Endothelial cell of umbilical vein (primary cell): ENCODE measurements around the gene ADORA2A. TPM values are rescaled to one million over a fixed set of nuclear protein-coding genes. Genes with fewer than 3 reads are reported as not detected.
A peak's percentile ranks its signal among the peaks of the same experiment; 100 is the strongest.

Experiments
- BruUV-seq: library from RNA; stranded (reverse); fragments of 400-500 nt; replicated peaks from 2 replicates; lab custom pipeline; 2021; lab: Mats Ljungman, UMichigan
- CTCF ChIA-PET: fragments of 300-600, 350-600 bp; sonication (Branson Sonifier 250); formaldehyde crosslinking; loops from one replicate; lab custom pipeline; 2021; ENCODE audit warnings: antibody characterized with exemption, inconsistent platforms; lab: Charles Lee
- POLR2A ChIA-PET: fragments of 300-600, 350-600 bp; sonication (Branson Sonifier 250); formaldehyde crosslinking; loops from one replicate; lab custom pipeline; 2021; ENCODE audit warnings: antibody characterized with exemption, inconsistent platforms; lab: Charles Lee
- DNase-seq: peaks from one replicate; pipeline ENCODE4 v3.0.0-alpha.2; 2011; ENCODE audit warnings: low read depth, low spot score
- FAIRE-seq: peaks from 2 replicates; lab custom pipeline; 2011; peaks lifted over from hg19 to GRCh38; lab: Jason Lieb, UNC
- H2AFZ ChIP-seq: 2 replicates; pipeline ENCODE4 v1.6.0; 2012; ENCODE audit warnings: low read depth, low read length, control low read depth, inconsistent platforms
- H3K27ac ChIP-seq: 2 replicates; pipeline ENCODE4 v1.5.1; 2011; ENCODE audit warnings: low read depth, mild to moderate bottlenecking, control low read depth, low read length, moderate library complexity; ENCODE audit not compliant: insufficient read depth
- H3K27me3 ChIP-seq, 2 experiments: 2 replicates each; pipeline versions ENCODE4 v1.6.0 to v1.6.1; 2011; ENCODE audit warnings: low read length in 2 of 2, mixed read lengths in 1 of 2; ENCODE audit not compliant: control insufficient read depth in 2 of 2, insufficient read depth in 2 of 2
- H3K36me3 ChIP-seq, 2 experiments: 2 replicates in 1 of 2; 3 replicates in 1 of 2; pipeline ENCODE4 v1.5.1; 2011; ENCODE audit warnings: low read length in 2 of 2, mild to moderate bottlenecking in 1 of 2, moderate library complexity in 1 of 2; ENCODE audit not compliant: control insufficient read depth in 2 of 2, insufficient read depth in 2 of 2; ENCODE audit errors: extremely low read depth in 1 of 2
- H3K4me1 ChIP-seq: 3 replicates; pipeline ENCODE4 v1.5.1; 2011; ENCODE audit warnings: mild to moderate bottlenecking, low read length; ENCODE audit not compliant: control insufficient read depth, insufficient read depth; ENCODE audit errors: extremely low read depth
- H3K4me2 ChIP-seq: 2 replicates; pipeline ENCODE4 v1.6.1; 2011; ENCODE audit warnings: low read length, control low read depth, mixed read lengths; ENCODE audit not compliant: insufficient read depth
- H3K4me3 ChIP-seq, 3 experiments: fragments of 200-600 bp in 1 of 3; sonication (generic), shearing (Covaris generic) in 1 of 3; replicated peaks in 1 of 3; 2 replicates each; pipeline ENCODE4 v1.5.1; 2011 to 2016; ENCODE audit warnings: control low read depth in 3 of 3, low read length in 3 of 3, mild to moderate bottlenecking in 2 of 3, inconsistent platforms in 1 of 3, low read depth in 1 of 3, moderate library complexity in 1 of 3; ENCODE audit not compliant: insufficient read depth in 1 of 3
- H3K79me2 ChIP-seq: 2 replicates; pipeline ENCODE4 v1.6.0; 2012; ENCODE audit warnings: low read length, inconsistent platforms; ENCODE audit not compliant: control insufficient read depth, insufficient read depth
- H3K9ac ChIP-seq: replicated peaks from 2 replicates; pipeline ENCODE3; 2011; ENCODE audit warnings: low read length, control low read depth; ENCODE audit not compliant: insufficient read depth; ENCODE audit errors: extremely low read depth
- H3K9me1 ChIP-seq: replicated peaks from 3 replicates; pipeline ENCODE4 v1.6.0; 2011; ENCODE audit warnings: mild to moderate bottlenecking, low read length; ENCODE audit not compliant: control insufficient read depth, insufficient read depth; ENCODE audit errors: extremely low read depth
- H3K9me3 ChIP-seq: replicated peaks from 2 replicates; pipeline ENCODE4 v1.5.1; 2012; ENCODE audit warnings: low read length, inconsistent platforms; ENCODE audit not compliant: control insufficient read depth, insufficient read depth
- H4K20me1 ChIP-seq: replicated peaks from 2 replicates; pipeline ENCODE3; 2011; ENCODE audit warnings: mild to moderate bottlenecking, low read length; ENCODE audit not compliant: control insufficient read depth, insufficient read depth; ENCODE audit errors: extremely low read depth
- EZH2 ChIP-seq: IDR thresholded peaks from 2 replicates; pipeline ENCODE4 v1.6.1; 2012; ENCODE audit warnings: borderline replicate concordance, low read depth, mild to moderate bottlenecking, moderate library complexity, low read length, inconsistent platforms; ENCODE audit not compliant: severe bottlenecking
- FOS ChIP-seq: IDR thresholded peaks from 2 replicates; pipeline ENCODE4 v1.6.1; 2011; ENCODE audit warnings: mild to moderate bottlenecking, low read length, moderate library complexity, borderline replicate concordance; ENCODE audit not compliant: insufficient read depth
- GATA2 ChIP-seq: IDR thresholded peaks from 2 replicates; pipeline ENCODE4 v1.7.0; 2011; ENCODE audit warnings: low read depth, mild to moderate bottlenecking, moderate library complexity, mixed read lengths, low read length; ENCODE audit not compliant: insufficient read length, insufficient read depth
- JUN ChIP-seq: IDR thresholded peaks from 2 replicates; pipeline ENCODE4 v1.6.1; 2011; ENCODE audit warnings: borderline replicate concordance, low read depth; ENCODE audit not compliant: insufficient read length, insufficient read depth
- MYC ChIP-seq: IDR thresholded peaks from one replicate; pipeline ENCODE4 v1.6.1; 2011; ENCODE audit warnings: mild to moderate bottlenecking, low read depth, low read length
- POLR2AphosphoS5 ChIP-seq: IDR thresholded peaks from 2 replicates; pipeline ENCODE4 v1.6.1; 2012; ENCODE audit warnings: low read depth, mild to moderate bottlenecking, control low read depth, low read length, moderate library complexity; ENCODE audit not compliant: insufficient read depth
- dilution Hi-C: fragments of 300-500 bp; cut with MboI; formaldehyde crosslinking; loops from one replicate; pipeline ENCODE4 v1.15.0; 2019; ENCODE audit warnings: low sequenced_read_pairs; ENCODE audit not compliant: extremely low pct_ligation_motif_present
- intact Hi-C: fragments of 100-400 bp; cut with micrococcal nuclease; formaldehyde crosslinking; loops from one replicate; pipeline ENCODE4 v1.10.0; 2022
- polyA plus RNA-seq, 4 experiments: library from polyadenylated mRNA; depleted of rRNA in 3 of 4; stranded (reverse) in 3 of 4; unstranded in 1 of 4; fragments of >200 nt; gene quantifications; 2 replicates each; pipeline versions ENCODE4 v1.2.1 to v1.2.3, GENCODE V29; 2011 to 2012; ENCODE audit warnings: missing spikeins in 1 of 4
- total RNA-seq: library from RNA; stranded (reverse); gene quantifications from 2 replicates; pipeline ENCODE4 v1.2.3, GENCODE V29; 2021

Gene ADORA2A
- total and polyA plus RNA-seq, 2 donors (not counting 3 experiments of a cell fraction or from before 2014, with no cell fraction given): 20.0 to 33.1 TPM

DNA sequence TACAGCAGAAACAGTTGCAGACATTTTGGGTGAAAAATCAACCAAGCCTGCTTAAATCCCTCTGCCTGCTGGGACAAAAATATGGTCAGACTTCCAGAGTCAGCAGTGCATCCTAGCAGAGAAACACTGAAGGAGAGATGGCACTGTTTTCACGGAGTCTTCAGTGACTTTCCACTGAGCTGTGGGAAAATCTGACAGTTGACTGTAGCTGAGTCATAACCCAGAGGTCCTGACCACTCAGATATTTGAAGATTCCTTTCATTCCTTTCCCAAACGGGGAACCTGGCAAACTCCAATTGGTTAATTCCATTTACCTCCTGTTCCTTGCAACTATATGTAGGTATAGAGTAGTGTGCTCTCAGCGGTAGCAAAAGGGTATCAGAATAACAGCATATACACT is 46.8 kb downstream of the ADORA2A start:
- BruUV-seq: no TSS peak
- Histone ChIP-seq H3K27ac (peak overlapping the region; percentile 5), H3K79me2 (no peaks in the 10 kb centered on the region), H3K9ac (no peak overlapping the region), H3K27me3 (no peaks in the 10 kb centered on the region), H3K9me1 (no peaks in the 10 kb centered on the region), H3K9me3 (no peaks in the 10 kb centered on the region), H3K4me1 (peaks cover 10% of the 10 kb centered on the region), H3K36me3 (no peaks in the 10 kb centered on the region), H3K4me3 (no peak overlapping the region), H2AFZ (peak overlapping the region; percentile 0), H4K20me1 (no peaks in the 10 kb centered on the region), H3K4me2 (peak overlapping the region; percentile 9)
- peak; percentile 82 for FAIRE-seq
- ChIA-PET POLR2A (no interaction called here), CTCF (interaction anchor here (1.7 to 2.3 kb wide), 2 partner anchors 8 to 29 kb away, joined by 6 read pairs; no protein-coding TSS in a partner anchor)
- intact Hi-C loops (no loop called here), dilution Hi-C loops (no loop called here)
- peak; percentile 83 for DNase-seq
- TF ChIP-seq MYC (no peak), FOS (peak; percentile 91), JUN (peak; percentile 75), EZH2 (no peak), GATA2 (peak; percentile 23)

- no peak for FAIRE-seq
- Histone ChIP-seq H3K4me3 (no peak overlapping the region), H4K20me1 (no peaks in the 10 kb centered on the region), H3K4me1 (peaks cover 10% of the 10 kb centered on the region), H3K27me3 (no peaks in the 10 kb centered on the region), H3K4me2 (peak overlapping the region; percentile 9), H3K27ac (peak overlapping the region; percentile 5), H3K9me1 (no peaks in the 10 kb centered on the region), H3K36me3 (no peaks in the 10 kb centered on the region), H3K79me2 (no peaks in the 10 kb centered on the region), H2AFZ (no peak overlapping the region), H3K9me3 (no peaks in the 10 kb centered on the region), H3K9ac (no peak overlapping the region)
- ChIA-PET POLR2A (no interaction called here), CTCF (interaction anchor here (1.7 to 2.3 kb wide), 2 partner anchors 8 to 28 kb away, joined by 6 read pairs; no protein-coding TSS in a partner anchor)
- no peak for TF ChIP-seq FOS
- TF ChIP-seq POLR2AphosphoS5: no peak
- DNase-seq: no peak
- BruUV-seq: no TSS peak
- intact Hi-C loops: no loop called here
- dilution Hi-C loops: no loop called here
Measured at GRCh38 chr22:24474649-24475255, 47.4 kb downstream of the ADORA2A start.
